Measurements from ENCODE around the gene CCL16.

DNA sequence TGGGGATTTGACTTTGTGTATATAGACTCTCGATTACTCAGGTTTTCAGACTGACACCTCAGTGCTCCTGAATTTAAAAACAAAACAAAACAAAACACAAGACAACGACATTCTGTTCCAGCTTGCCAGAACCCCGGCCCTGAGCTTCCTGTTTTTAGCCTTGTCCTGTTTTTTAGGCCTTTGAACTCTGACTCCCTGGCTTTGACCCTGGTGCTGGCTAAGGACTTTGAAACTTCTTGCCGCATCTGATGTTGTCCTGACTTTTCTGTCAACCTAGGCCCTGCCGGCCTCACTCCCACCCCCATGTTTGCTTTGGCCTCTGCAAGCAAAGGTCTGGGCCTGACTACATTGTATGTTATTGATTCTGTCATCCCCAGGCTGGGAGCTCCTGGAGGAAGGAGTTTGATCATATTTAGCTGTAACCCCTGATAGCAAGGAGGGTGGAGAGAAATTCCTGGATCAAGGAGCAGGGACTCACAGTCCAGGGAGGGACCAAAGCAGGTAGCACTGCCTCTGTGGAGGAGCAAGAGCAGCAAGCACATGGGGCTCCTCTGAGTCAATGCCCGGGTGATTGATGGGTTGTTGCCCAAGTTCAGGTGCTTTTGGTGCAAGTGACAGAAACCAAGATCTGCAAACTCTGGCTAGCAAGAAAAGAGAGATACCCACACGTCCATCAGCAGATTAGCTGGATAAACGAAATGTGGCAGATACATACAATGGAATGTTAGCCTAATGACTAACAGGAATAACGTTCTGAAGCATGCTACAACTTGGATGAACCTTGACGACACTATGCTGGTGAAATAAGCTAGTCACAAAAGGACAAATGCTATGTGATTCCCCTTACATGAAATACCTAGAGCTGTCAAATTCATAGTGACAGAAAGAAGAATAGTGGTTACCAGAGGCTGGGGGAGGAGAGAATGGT lies 7.7 kb downstream of the CCL16 start:
- TF ChIP-seq GATA3 (IDR thresholded peaks at IDR 0.05; ENCODE audit: low read depth, low read length) (no peak), GATA2 (IDR thresholded peaks at IDR 0.05; ENCODE audit: low read depth, low read length) (no peak)
